Gastroesophageal sphincter (tissue), 3 donors: ENCODE measurements around the gene SIN3A.

Experiments used
- CTCF ChIP-seq, 4 experiments: fragments of 200-600 bp in 2 of 4; fragments of 450-650 bp in 2 of 4; sonication (generic) in 1 of 4; IDR thresholded peaks; one replicate each; pipeline ENCODE4 v1.5.1; 2017 to 2019; ENCODE audit warnings: antibody characterized with exemption in 4 of 4, mild to moderate bottlenecking in 2 of 4, moderate library complexity in 2 of 4
- POLR2AphosphoS5 ChIP-seq: sonication (generic); formaldehyde crosslinking; IDR thresholded peaks from one replicate; pipeline ENCODE4 v1.6.1; 2017; ENCODE audit warnings: antibody characterized with exemption

GRCh38 chr15:75369897-75370581, 81.5 kb downstream of the SIN3A start:
- TF ChIP-seq POLR2AphosphoS5 (no peak), CTCF (IDR thresholded peaks at IDR 0.05) (no peak)
